NCI-H82 (cell line): ENCODE data around the gene DNAJB1.
"Not testable (repeated sequence)": the region's sequence is repeated elsewhere in the genome, so short reads cannot be mapped to it uniquely, and the experiment has no call there.

Experiments used
- DNase-seq: peaks from one replicate; lab custom pipeline; 2025; lab: John Stamatoyannopoulos, UW

Gene DNAJB1

DNA sequence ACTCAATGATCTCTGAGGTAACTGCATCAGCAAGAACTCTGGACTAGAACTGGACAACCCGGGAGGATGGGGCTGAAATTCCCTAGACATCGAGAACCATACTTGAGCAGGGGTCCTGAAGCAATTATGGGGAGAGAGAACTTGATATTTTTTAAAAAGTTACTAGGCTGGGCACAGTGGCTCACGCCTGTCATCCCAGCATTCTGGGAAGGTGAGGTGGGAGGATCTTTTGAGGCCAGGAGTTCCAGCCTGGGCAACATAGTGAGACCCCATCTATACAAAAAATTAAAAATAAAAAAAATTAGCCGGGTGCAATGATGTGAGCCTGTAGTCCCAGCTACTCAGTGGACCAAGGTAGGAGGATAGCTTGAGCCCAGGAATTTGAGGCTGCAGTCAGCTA is 2.3 kb upstream of the DNAJB1 start:
- DNase-seq, result no peak

DNA sequence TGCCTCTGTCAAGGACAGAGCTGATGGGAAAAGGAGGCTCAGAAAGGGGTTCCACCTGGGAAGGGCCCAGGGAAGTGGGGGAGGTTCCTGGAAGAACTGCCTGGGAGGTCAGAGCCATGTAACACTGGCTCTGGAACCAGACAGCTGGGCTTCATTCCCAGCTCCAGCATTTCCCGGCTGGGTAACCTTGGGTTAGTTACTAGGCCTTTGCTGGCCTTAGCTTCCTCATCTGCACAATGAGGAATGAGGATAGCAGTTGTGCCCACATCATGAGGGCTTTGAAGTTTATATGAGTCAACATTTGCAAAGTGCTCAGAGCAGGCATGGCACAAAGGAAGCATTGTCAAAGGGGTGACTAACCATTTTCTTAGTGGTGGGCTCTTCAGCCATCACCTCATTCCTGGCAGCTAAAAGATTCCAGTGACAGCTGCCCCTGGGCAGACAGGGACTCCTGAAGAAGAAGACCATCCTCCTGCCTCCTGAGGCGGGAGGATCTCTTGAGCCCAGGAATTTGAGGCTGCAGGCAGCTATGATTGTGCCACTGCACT is 1.7 kb upstream of the DNAJB1 start:
- no peak for DNase-seq

DNA sequence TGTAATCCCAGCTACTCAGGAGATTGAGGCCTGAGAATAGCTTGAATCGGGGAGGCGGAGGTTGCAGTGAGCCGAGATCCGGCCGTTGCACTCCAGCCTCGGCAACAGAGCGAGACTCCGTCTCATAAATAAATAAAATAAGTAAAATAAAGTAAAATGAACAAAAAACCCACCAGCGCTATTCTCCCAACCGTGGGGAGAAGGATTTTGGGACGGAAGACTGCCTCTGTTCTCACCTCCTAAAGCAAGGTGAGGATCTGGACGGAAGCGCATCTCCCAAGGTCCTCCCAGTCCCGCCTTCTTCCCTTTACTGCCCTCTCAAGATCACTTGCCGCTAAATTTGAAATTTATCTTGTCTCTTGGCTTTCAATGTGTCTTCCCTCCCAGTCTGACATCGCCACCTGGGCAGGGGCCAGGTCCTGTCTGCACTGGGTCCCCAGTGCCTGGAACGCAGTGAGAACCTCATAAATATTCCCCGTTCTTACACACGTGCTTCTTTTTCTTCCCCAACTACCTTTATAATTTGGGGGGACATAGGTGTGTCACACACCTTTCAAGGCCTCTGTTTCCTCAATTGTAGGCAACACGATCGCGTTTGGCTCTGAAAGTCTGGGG is 1.2 kb upstream of the DNAJB1 start:
- DNase-seq, result no peak

DNA sequence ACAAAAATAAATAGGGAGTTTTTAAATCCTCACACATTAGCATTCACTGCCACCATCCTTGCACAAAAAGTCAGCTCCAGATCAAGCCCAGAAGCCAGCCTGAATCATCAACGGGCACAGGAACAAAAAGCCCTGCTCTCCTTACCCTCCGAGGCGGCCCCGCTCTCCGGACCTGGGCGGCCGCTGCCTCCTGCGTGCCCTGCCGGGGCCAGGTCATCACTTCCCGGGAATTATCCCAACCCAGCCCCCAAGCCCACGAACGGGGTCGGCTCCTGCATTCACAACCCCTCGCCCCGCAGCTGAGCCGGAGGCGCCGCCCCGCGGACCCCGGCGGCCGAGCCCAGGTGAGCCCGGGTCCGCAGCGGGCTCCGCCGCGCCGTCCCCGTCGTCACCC is 754 bp downstream of the DNAJB1 start:
- DNase-seq, result peak; percentile 70

DNA sequence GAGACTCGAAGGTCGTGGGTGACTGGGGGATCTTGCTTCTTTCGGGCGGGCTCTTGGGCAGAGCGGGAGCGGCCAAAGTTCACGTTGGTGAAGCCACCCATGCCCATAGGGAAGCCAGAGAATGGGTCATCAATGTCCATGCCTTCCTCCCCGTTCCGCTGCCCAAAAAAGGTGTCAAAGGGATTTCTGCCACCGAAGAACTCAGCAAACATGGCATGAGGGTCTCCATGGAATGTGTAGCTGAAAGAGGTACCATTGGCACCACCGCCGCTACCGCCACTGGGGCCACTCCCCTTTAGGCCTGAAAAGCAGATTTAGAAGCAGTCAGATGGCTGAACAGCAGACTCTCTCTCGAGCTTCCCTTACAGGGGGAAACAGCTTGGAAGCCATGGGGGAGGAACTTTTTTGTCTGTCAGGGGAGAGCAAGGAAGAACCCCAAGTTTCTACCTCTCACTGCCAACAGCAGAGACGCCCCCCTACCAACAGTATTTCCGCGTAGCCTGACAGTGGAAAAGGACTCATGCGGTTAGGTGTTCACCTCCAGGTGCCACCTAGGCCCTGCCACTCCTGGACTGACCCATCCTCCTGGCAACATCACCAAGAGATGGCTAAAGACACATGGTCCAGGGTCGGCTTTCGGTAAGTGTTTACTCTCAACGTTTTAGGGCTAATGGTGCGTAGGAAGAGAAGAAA is 1.3 kb downstream of the DNAJB1 start:
- DNase-seq, result peak; percentile 55

DNA sequence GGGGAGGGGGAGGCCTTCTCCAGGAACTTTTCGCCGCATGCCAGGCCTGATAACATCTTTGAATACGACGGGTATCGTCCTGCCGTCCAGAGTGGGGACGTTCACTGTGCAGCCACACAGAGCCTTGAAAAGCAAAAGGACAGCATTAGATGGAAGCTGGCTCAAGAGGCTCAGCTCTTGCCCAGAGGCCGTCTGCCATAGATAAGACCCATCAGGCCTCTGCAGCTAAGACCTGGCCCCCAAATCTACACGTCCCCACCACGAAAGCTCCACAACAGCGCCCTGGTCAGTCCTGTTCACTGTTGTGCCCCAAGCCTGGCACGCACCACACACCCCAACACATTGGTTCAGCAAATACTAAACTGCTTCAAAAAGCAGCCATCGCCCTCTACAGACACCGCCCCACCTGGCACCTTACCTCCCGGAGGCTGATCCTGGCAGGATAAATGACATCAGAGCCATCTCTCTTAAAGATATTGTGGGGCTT is 2.1 kb downstream of the DNAJB1 start:
- DNase-seq, result no peak

DNA sequence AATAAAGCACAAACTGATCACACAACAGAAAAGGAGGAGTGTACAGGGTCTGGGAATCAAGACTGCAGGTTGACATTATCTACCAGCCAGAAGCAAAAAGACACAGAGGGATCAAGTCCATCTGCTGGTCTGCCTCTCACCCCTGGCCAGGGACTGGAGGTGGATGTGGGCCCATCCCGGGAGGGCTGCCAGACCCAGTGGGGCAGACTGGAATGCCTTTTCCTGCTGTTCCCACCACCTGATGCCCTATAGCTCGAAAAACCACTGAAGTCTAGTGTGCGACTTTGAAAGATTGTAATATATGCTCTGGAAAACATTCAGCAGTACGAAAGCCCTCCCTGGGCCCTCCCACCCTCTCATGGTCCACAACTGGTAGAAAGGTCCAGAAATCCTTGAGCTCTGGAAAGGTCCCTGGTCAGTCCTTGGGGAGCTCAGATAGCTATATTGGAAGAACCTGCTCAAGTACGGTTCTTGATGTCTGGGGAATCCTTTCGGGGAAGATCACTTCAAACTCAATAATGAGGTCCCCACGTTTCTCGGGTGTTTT is 2.6 kb downstream of the DNAJB1 start:
- no peak for DNase-seq

DNA sequence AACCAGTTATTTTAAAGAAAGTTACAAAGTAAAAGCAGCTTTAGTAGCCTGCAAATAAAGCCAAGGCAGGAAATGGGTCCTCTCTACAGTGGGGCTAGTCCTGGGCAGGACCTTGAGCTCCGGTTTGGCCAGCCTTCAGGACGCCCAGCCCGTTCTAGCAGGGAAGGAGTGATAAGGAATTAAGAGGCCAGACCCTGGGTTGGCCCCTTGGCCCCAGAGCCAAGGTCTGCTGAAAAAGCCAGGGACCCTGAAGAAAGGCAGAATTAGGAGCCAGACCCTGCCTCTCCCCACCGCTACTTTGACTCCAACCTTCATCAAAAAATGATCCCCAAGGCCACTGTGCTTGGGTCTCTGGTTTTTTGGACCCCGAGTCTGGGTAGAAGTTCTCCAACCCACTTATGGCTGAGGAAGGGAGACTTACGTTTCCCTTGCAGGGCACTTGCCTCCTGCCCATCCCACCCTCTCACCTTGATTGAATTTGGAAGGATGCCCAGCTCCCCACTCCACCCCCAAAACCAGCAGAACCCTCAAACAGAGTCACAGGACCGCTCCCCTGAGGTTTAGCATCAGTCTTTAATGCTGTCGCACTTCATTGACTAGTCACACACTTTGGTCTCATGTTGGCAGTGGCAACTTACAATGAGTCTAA is 3.9 kb downstream of the DNAJB1 start:
- no peak for DNase-seq

DNA sequence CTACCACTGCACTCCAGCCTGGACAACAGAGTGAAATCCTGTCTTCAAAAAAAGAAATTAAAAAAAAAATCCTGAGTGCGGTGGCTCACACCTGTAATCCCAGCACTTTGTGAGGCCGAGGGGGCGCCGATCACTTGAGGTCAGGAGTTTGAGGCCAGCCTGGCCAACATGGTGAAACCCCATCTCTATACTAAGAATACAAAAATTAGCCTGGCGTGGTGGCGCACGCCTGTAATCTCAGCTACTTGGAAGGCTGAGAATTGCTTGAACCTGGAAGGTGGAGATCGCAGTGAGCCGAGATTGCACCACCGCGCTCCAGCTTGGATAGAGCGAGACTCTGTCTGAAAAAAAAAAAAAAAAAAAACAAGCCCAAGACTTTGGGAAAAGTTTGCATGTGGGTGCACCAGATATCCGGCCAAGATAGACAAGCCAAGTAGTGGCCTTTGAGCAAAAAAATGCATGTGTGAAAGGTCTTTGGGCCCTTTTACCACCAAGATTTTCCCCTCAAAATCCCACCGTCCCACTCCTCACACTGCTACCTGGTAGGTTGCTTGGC is 5.7 kb downstream of the DNAJB1 start:
- no peak for DNase-seq

DNA sequence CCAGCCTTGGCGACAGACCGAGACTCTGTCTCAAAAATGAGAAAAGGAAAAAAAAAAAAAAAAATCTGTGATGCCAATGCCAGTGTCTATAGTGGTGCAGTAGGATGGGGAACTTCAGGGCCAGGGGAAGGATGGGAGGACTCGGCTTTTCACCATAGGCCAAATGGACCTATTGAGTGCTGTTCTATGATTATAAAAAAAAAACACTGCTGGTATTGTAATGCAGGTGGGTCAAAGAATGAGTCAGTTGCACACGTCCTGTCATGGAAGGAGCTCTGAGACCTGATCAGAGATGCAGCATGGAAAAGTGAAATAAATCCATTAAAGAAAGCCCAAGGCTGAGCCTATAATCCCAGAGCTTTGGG is 7.0 kb downstream of the DNAJB1 start:
- peak; percentile 78 for DNase-seq

DNA sequence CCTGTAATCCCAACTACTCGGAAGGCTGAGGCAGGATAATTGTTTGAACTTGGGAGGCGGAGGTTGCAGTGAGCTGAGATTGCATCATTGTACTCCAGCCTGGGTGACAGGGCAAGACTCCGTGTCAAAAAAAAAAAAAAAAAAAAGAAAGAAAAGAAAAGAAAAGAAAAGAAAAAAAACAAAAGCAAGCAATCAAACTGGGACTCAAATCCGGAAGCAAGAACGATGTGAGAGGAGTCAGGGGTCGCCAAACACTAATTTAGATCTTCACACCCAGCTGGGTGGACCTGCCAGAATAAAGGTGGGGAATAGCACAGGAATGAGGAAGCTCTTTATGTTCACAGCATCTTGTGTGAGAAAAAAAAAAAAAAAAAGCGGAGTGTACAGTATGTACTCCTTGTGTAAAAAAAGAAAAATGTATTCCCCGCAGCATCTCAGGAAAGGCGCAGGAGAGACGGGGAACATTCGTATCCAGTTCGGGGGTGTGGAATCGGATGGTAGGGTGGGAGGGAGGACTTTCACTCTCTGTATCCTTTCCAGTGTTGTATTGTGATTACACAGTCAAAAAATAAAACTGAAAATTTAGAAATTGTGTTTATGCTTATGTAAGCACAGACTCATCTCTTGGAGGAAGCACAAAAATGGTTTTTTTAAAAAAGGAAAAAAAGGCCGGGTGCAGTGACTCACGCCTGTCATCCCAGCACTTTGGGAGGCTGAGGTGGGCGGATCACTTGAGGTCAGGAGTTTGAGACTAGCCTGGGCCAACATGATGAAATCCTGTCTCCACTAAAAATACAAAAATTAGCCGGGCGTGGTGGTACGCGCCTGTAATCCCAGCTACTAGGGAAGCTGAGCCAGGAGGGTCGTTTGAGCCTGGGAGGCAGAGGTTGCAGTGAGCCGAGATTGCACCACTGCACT is 7.6 kb downstream of the DNAJB1 start:
- DNase-seq, result no peak

DNA sequence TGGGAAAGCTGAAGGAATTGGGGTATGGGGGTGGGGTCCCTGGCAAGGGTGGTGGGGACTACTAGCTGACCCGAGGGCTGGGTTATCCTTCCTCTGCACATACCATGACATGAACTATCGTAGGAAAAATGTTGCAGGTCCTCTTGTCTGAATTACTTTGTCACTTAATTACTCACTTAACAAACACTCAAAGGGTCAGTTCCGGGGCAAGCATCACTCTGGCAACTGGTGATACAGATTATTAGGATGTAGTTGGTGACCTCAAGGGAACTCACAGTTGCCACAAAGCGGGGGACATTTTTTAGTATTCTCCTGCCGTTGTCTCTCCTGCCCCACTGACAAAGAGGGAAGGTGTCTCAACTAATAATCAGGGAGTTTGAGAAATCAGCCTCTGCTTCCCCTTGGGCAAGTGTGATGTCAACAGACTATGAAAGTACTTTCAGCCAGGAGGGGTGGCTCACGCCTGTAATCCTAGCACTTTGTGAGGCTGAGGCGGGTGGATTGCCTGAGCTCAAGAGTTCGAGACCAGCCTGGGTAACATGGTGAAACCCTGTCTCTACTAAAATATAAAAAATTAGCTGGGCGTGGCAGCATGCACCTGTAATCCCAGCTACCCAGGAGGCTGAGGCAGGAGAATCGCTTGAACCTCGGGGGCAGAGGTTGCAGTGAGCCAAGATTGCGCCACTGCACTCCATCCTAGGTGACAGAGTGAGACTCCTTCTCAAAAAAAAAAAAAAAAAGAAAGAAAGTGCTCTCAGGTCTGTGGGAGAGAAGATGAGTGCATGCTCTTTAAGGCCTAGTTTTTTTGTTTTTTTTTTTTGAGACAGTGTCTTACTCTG is 10.3 kb downstream of the DNAJB1 start:
- DNase-seq, result no peak

DNA sequence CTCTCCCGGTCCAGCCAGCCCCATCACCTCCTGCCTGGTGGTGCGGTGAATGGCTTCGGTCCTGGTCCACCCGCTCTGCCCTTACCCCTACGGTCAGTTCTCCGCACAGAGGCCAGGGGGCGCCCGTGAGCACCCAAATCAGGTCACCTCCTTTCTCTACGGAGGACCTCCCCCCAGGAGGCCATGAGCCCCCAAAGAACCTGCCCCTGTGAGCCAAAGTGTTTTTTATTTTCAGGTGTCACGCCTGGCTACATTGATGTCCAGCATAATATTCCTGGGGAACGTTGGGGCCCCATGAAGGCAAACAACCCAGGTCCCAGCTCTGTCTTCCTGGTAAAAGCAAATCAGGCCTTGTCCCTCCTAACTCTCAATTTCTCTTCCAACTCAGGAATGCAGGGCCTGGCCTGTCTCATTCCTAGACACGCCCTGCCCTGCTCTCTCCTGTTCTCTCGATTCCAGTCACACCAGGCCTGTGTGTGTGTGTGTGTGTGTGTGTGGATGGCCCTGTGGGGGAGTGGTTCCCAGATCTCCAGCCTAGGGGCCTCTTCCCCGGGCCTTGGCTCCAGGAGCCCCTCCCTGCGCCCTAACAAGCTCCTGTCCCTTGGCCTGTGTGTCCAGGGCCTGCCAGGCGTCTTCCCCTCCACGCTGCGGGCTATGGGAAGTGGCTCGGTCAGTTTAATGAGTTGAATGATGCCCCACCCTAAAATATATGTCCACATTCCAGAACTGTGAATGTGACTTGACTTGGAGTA is 12.5 kb downstream of the DNAJB1 start:
- DNase-seq, result peak; percentile 84

DNA sequence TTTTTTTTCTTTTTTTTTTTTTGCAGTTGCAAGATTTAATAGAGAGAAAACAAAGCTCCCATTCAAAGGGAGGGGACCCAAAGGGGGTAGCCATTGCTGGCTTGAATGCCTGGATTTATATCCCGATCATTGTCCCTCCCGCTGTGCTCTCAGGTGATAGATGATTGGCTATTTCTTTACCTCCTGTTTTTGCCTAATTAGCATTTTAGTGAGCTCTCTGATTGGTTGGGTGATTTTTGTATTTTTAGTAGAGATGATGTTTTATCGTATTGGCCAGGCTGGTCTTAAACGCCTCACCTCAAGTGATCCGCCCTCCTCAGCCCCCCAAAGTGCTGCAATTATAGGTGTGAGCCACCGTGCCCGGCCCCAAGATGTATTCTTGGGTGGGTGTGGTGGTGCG is 13.6 kb downstream of the DNAJB1 start:
- DNase-seq, result not testable (repeated sequence)

DNA sequence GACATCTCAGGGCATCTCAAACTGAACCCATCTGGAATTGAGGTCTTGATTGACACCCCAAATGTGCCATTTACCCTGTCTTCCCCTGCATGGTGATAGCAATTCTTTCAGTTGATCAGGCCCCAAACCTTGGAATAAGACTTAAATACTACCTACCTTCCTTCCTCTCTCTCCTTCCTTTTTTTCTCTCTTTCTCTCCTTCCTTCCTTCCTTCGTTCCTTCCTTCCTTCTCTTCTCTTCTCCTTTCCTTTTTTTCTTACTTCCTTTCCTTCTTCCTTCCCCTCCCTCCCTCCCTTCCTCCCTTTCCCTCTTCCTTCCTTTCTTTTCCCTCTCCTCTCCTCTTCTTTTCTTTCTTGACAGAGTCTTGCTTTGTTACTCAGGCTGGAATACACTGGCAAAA is 14.9 kb downstream of the DNAJB1 start:
- DNase-seq, result no peak

DNA sequence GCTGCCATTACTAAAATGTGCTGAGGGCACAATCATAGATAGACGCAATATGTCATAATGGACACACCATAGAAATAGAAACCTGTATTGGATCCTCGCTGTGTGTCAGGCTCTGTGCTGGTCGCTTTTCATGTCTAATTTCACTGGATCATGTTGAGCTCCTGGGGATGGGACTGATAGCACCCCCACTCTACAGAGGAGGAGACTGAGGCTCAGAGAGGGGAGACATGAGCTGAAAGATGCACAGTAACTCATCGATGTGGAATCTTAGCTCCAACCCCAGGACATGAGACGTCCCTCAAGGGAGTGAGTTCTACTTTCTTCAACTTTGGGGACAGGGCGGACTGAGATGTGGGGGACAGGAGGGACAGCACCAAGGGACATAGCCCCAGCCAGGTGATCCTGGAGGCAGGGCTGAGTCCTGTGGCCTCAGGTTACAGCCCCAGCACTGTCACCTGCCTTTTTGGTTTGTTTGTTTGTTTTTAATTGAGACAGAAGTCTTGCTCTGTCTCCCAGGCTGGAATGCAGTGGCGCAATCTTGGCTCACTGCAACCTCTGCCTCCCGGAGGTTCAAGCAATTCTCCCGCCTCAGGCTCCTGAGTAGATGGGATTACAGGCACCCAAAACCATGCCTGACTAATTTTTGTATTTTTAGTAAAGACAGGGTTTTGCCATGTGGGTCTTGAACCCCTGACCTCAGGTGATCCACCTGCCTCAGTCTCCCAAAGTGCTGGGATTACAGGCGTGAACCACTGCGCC is 15.7 kb downstream of the DNAJB1 start:
- DNase-seq, result no peak

DNA sequence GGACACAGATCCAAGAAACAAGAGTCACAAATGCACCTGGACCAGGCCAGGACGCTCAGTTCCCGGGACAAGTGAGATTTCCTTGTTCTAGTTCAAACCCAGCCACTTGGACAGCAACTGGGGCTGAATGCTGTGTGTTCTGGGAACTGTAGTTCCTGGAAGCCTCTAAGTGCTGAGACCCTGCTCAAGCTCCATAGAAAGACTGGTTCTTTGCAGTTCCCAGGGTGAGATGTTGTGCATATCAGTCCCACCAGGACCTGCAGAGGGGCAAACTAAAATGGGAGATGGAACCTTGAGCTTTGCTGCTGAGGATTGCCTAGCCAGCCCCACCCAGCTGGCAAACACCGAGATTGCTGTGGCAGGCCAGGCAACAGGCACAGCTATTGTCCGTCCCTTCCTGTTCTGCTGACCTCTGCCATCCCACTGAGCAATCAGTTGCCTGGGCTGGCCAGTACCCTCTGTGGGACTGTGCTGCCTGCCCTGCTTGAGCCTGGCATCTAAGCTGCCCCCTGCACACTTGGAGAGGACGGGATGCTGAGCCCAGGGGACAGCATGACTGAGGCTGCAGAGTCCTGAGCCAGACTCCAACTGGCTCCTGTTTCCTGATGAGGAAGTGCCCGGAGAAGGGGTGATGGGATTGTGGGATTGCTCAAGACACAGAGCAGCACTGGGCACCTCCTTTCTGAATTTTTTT is 20.8 kb downstream of the DNAJB1 start:
- no peak for DNase-seq

DNA sequence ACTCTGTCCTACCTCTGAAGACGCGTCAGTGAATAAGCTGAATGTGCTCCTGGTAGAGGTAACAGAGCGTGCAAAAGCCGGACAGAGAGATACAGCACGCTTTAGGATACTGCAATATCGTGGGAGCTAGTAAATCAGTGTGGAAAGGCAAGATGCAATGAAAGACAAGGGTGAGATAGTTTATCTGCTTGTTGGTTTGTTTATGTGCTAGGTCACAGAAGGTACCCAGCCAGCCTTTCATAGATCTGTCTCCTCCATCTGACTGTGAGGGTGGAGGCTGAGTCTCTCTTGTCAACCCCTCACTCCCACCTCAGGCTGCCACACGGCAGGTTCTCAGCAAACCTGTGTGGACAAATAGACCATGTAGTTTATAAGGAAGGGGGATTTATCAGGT is 21.4 kb downstream of the DNAJB1 start:
- DNase-seq, result no peak
